H1 (cell line): Measurements from ENCODE around the gene ABHD2. TPM values are rescaled to one million over a fixed set of nuclear protein-coding genes. Genes with fewer than 3 reads are reported as not detected.

Experiments
- CTCF ChIA-PET: fragments of 300-600 bp; sonication (Branson Sonifier 250); formaldehyde crosslinking; loops from one replicate; lab custom pipeline; 2021; ENCODE audit not compliant: partially characterized antibody; lab: Charles Lee
- POLR2A ChIA-PET: fragments of 300-600 bp; sonication (Branson Sonifier 250); formaldehyde crosslinking; loops from one replicate; lab custom pipeline; 2021; ENCODE audit warnings: inconsistent platforms; ENCODE audit not compliant: partially characterized antibody; lab: Charles Lee
- DNase-seq, 2 experiments: peaks; one replicate each; pipeline versions ENCODE4 v3.0.0 to v3.0.0-alpha.2; 2010 to 2022; ENCODE audit warnings: low spot score in 2 of 2, low read depth in 1 of 2, mixed read lengths in 1 of 2
- FAIRE-seq: peaks from 2 replicates; lab custom pipeline; 2011; peaks lifted over from hg19 to GRCh38; lab: Jason Lieb, UNC
- H2AFZ ChIP-seq: 2 replicates; pipeline ENCODE4 v1.8.1; 2012; ENCODE audit warnings: low read length, inconsistent platforms
- H2AK5ac ChIP-seq: 2 replicates; pipeline ENCODE4 v1.6.1; 2013; ENCODE audit warnings: low read depth, low read length
- H2BK120ac ChIP-seq: replicated peaks from 2 replicates; pipeline ENCODE3; 2013; ENCODE audit warnings: low read depth, low read length, inconsistent platforms
- H2BK12ac ChIP-seq: 2 replicates; pipeline ENCODE4 v1.6.1; 2013; ENCODE audit warnings: low read depth, low read length
- H2BK15ac ChIP-seq: 2 replicates; pipeline ENCODE4 v1.6.1; 2013; ENCODE audit warnings: low read length
- H2BK20ac ChIP-seq: 2 replicates; pipeline ENCODE4 v1.6.1; 2013; ENCODE audit warnings: low read length
- H2BK5ac ChIP-seq: 2 replicates; pipeline ENCODE4 v1.6.1; 2013; ENCODE audit warnings: low read depth, low read length
- H3K14ac ChIP-seq: 2 replicates; pipeline ENCODE4 v1.6.1; 2013; ENCODE audit warnings: inconsistent platforms; ENCODE audit not compliant: insufficient read length
- H3K18ac ChIP-seq: 2 replicates; pipeline ENCODE4 v1.6.1; 2013; ENCODE audit warnings: low read length; ENCODE audit errors: extremely low read depth
- H3K23ac ChIP-seq: 2 replicates; pipeline ENCODE4 v1.6.1; 2013; ENCODE audit warnings: inconsistent platforms; ENCODE audit not compliant: insufficient read length
- H3K23me2 ChIP-seq: 2 replicates; pipeline ENCODE4 v1.6.1; 2013; ENCODE audit warnings: low read depth, low read length
- H3K27ac ChIP-seq: 2 replicates; pipeline ENCODE4 v1.6.1; 2011; ENCODE audit warnings: low read depth, low read length, inconsistent platforms
- H3K27me3 ChIP-seq, 4 experiments: replicated peaks in 1 of 4; 1 replicate in 1 of 4; 2 replicates in 3 of 4; pipeline versions ENCODE4 v1.6.1 to v1.8.1; 2011 to 2013; ENCODE audit warnings: low read length in 3 of 4, mild to moderate bottlenecking in 3 of 4, inconsistent platforms in 2 of 4, mixed read lengths in 2 of 4, moderate library complexity in 1 of 4; ENCODE audit not compliant: control insufficient read depth in 3 of 4, insufficient read depth in 3 of 4; ENCODE audit errors: extremely low read depth in 1 of 4
- H3K36me3 ChIP-seq, 4 experiments: 2 replicates each; pipeline versions ENCODE4 v1.6.1 to v1.8.1; 2011 to 2013; ENCODE audit warnings: mild to moderate bottlenecking in 4 of 4, low read length in 3 of 4, moderate library complexity in 2 of 4, control low read depth in 1 of 4, inconsistent platforms in 1 of 4; ENCODE audit not compliant: insufficient read depth in 4 of 4, control insufficient read depth in 2 of 4
- H3K4ac ChIP-seq: replicated peaks from 2 replicates; pipeline ENCODE3; 2013; ENCODE audit warnings: low read length, low read depth, mixed read lengths, inconsistent platforms; ENCODE audit not compliant: insufficient read length
- H3K4me1 ChIP-seq, 4 experiments: replicated peaks in 1 of 4; 1 replicate in 1 of 4; 2 replicates in 3 of 4; pipeline versions ENCODE4 v1.6.1 to v1.8.1; 2011 to 2013; ENCODE audit warnings: low read length in 3 of 4, inconsistent platforms in 2 of 4, mixed read lengths in 1 of 4; ENCODE audit not compliant: insufficient read depth in 4 of 4, control insufficient read depth in 3 of 4
- H3K4me2 ChIP-seq, 2 experiments: 2 replicates each; pipeline versions ENCODE4 v1.6.1 to v1.8.1; 2011 to 2013; ENCODE audit warnings: low read depth in 2 of 2, low read length in 2 of 2, control low read depth in 1 of 2, inconsistent platforms in 1 of 2, mild to moderate bottlenecking in 1 of 2; ENCODE audit not compliant: insufficient read depth in 1 of 2
- H3K4me3 ChIP-seq, 4 experiments: fragments of 200-600, 300-600 bp in 1 of 4; sonication (generic), shearing (Covaris generic), sonication (Bioruptor Twin) in 1 of 4; 2 replicates each; pipeline versions ENCODE4 v1.5.1 to v1.8.1; 2011 to 2016; ENCODE audit warnings: low read length in 4 of 4, low read depth in 3 of 4, control low read depth in 2 of 4, inconsistent platforms in 2 of 4, mild to moderate bottlenecking in 2 of 4, mixed read lengths in 1 of 4, moderate library complexity in 1 of 4; ENCODE audit not compliant: insufficient read depth in 2 of 4; ENCODE audit errors: extremely low read depth in 1 of 4
- H3K56ac ChIP-seq: replicated peaks from 2 replicates; pipeline ENCODE3; 2013; ENCODE audit warnings: low read depth, mild to moderate bottlenecking, mixed read lengths, low read length, inconsistent platforms; ENCODE audit not compliant: insufficient read length
- H3K79me1 ChIP-seq: 2 replicates; pipeline ENCODE4 v1.6.1; 2013; ENCODE audit warnings: low read depth, low read length, control low read depth
- H3K79me2 ChIP-seq, 2 experiments: 2 replicates each; pipeline versions ENCODE4 v1.6.1 to v1.8.1; 2012 to 2013; ENCODE audit warnings: low read length in 2 of 2, mild to moderate bottlenecking in 2 of 2, inconsistent platforms in 1 of 2; ENCODE audit not compliant: insufficient read depth in 2 of 2, control insufficient read depth in 1 of 2
- H3K9ac ChIP-seq, 4 experiments: replicated peaks in 1 of 4; 1 replicate in 1 of 4; 2 replicates in 3 of 4; pipeline versions ENCODE4 v1.6.1 to v1.8.1; 2011 to 2013; ENCODE audit warnings: low read depth in 3 of 4, low read length in 3 of 4, control low read depth in 2 of 4, mild to moderate bottlenecking in 2 of 4, moderate library complexity in 2 of 4, inconsistent platforms in 1 of 4; ENCODE audit errors: extremely low read depth in 1 of 4
- H3K9me3 ChIP-seq, 2 experiments: 2 replicates each; pipeline versions ENCODE4 v1.6.1 to v1.8.1; 2012 to 2013; ENCODE audit warnings: mild to moderate bottlenecking in 2 of 2, moderate library complexity in 2 of 2, control low read depth in 1 of 2, inconsistent platforms in 1 of 2, low read depth in 1 of 2, low read length in 1 of 2, mixed read lengths in 1 of 2; ENCODE audit not compliant: insufficient read depth in 2 of 2
- H4K20me1 ChIP-seq, 2 experiments: replicated peaks in 1 of 2; 2 replicates each; pipeline versions ENCODE3 to v1.8.1; 2011 to 2013; ENCODE audit warnings: inconsistent platforms in 2 of 2, low read length in 2 of 2, mild to moderate bottlenecking in 1 of 2; ENCODE audit not compliant: insufficient read depth in 2 of 2, control insufficient read depth in 1 of 2
- H4K5ac ChIP-seq: 2 replicates; pipeline ENCODE4 v1.6.1; 2013; ENCODE audit warnings: low read length, low read depth, mixed read lengths, inconsistent platforms; ENCODE audit not compliant: insufficient read length
- H4K8ac ChIP-seq: 2 replicates; pipeline ENCODE4 v1.8.0; 2013; ENCODE audit warnings: mild to moderate bottlenecking, moderate library complexity, low read length, inconsistent platforms; ENCODE audit not compliant: insufficient read depth; ENCODE audit errors: extremely low read depth
- H4K91ac ChIP-seq: replicated peaks from 2 replicates; pipeline ENCODE3; 2013; ENCODE audit warnings: low read length, mixed read lengths, inconsistent platforms; ENCODE audit not compliant: insufficient read length
- CBX5 ChIP-seq: fragments of 300-800, 300-1000 bp; sonication (generic); IDR thresholded peaks from 2 replicates; pipeline ENCODE4 v1.7.1; 2016; ENCODE audit warnings: antibody characterized with exemption, low read length, low read depth
- KDM5A ChIP-seq: fragments of 200-600 bp; IDR thresholded peaks from 2 replicates; pipeline ENCODE4 v1.7.1; 2012; ENCODE audit warnings: mild to moderate bottlenecking, low read length, inconsistent platforms, mixed read lengths
- NRF1 ChIP-seq: IDR thresholded peaks from 2 replicates; pipeline ENCODE4 v1.6.1; 2011; ENCODE audit warnings: mild to moderate bottlenecking, low read depth, low read length, improper control_type of control experiment
- PHF8 ChIP-seq: fragments of 200-600 bp; sonication (generic); conservative IDR thresholded peaks from 2 replicates; pipeline ENCODE4 v1.7.1; 2012; ENCODE audit warnings: low read depth, mild to moderate bottlenecking, inconsistent platforms, low read length, moderate library complexity
- RAD21 ChIP-seq, 2 experiments: IDR thresholded peaks in 1 of 2; conservative IDR thresholded peaks in 1 of 2; 2 replicates each; pipeline ENCODE4 v1.6.1; 2011; ENCODE audit warnings: low read depth in 2 of 2, low read length in 2 of 2, improper control_type of control experiment in 1 of 2, inconsistent platforms in 1 of 2, mild to moderate bottlenecking in 1 of 2, moderate library complexity in 1 of 2
- SUZ12 ChIP-seq: fragments of 200-600 bp; sonication (generic); IDR thresholded peaks from 2 replicates; pipeline ENCODE4 v1.6.1; 2012; ENCODE audit warnings: mild to moderate bottlenecking, inconsistent platforms, low read length, moderate library complexity, mixed read lengths
- TCF12 ChIP-seq: IDR thresholded peaks from 2 replicates; pipeline ENCODE4 v1.6.1; 2011; ENCODE audit warnings: low read depth, mild to moderate bottlenecking, low read length
- WGBS, 2 experiments: shearing (Covaris generic) in 1 of 2; methylation state at CpG; one replicate each; pipeline versions ENCODE4 v1.1.6 to v1.1.7; 2013 to 2015; ENCODE audit warnings: low lambda C conversion rate in 2 of 2, mixed read lengths in 2 of 2, inconsistent platforms in 1 of 2, low coverage in 1 of 2, missing lambda C conversion rate in 1 of 2; ENCODE audit not compliant: insufficient replicate concordance in 2 of 2, insufficient coverage in 1 of 2, insufficient read length in 1 of 2; ENCODE audit errors: extremely low coverage in 1 of 2, missing lambda C conversion rate in 1 of 2; 5-methylcytosine and 5-hydroxymethylcytosine counted together
- polyA plus RNA-seq, 7 experiments: library from polyadenylated mRNA; depleted of rRNA in 3 of 7; stranded (reverse) in 5 of 7; unstranded in 2 of 7; fragments of >200 nt in 5 of 7; fragments of 200-250 nt in 2 of 7; gene quantifications; 1 replicate in 5 of 7; 2 replicates in 1 of 7; 4 replicates in 1 of 7; pipeline versions ENCODE4 v1.2.1 to v1.2.3, GENCODE V29; 2011 to 2013; ENCODE audit warnings: missing spikeins in 2 of 7, mixed read lengths in 2 of 7
- total RNA-seq: library from RNA; stranded (reverse); fragmentation: NEBNext Ultra II Directional; extraction: Animal tissue kit (Norgen Biotek cat#: 25700); gene quantifications from 2 replicates; pipeline ENCODE4 v1.2.1, GENCODE V29; 2021
- TF ChIP-seq, protein P1 (sequence below): IDR thresholded peaks from 2 replicates; pipeline ENCODE4 v1.6.1; 2011; ENCODE audit warnings: low read length, improper control_type of control experiment

Gene ABHD2
- total and polyA plus RNA-seq, 2 of the 8 experiments (the other 6 are each of a cell fraction or from before 2014, with no cell fraction given): 9.1 to 23.7 TPM

GRCh38 chr15:89139613-89140499, 51.6 kb downstream of the ABHD2 start:
- no peaks in the 10 kb centered on the region for H3K79me2 ChIP-seq
- H3K14ac ChIP-seq: no peak overlapping the region
- no peaks in the 10 kb centered on the region for H3K9me3 ChIP-seq
- CTCF ChIA-PET: interaction anchor here (0.6 to 5.2 kb wide), 13 partner anchors 11 to 391 kb away, joined by 3 to 41 read pairs (median 6); no protein-coding TSS in a partner anchor
- H4K5ac ChIP-seq: no peak overlapping the region
- H3K79me1 ChIP-seq: no peaks in the 10 kb centered on the region; the same call in 1 of the 2 replicates
- H4K91ac ChIP-seq: no peak overlapping the region
- POLR2A ChIA-PET: interaction anchor here (1.0 kb wide), 1 partner anchor 25 kb away, joined by 3 read pairs; no protein-coding TSS in a partner anchor
- H2AK5ac ChIP-seq: no peak overlapping the region
- no peak overlapping the region for H2BK12ac ChIP-seq
- 0 out of 2 replicates have a peak overlapping the region, but pooled peaks have one; percentile 8 for H3K27ac ChIP-seq
- H3K4me1 ChIP-seq: no peaks in the 10 kb centered on the region; a peak in 1 of 7 replicates
- no peak overlapping the region for H2BK5ac ChIP-seq
- H4K20me1 ChIP-seq: no peaks in the 10 kb centered on the region
- H2BK20ac ChIP-seq: no peak overlapping the region
- H3K4ac ChIP-seq: no peak overlapping the region
- H3K4me2 ChIP-seq: no peak overlapping the region
- no peak overlapping the region for H3K9ac ChIP-seq
- no peak overlapping the region for H2AFZ ChIP-seq
- H3K18ac ChIP-seq: no peak overlapping the region; the same call in 1 of the 2 replicates
- no peak overlapping the region for H2BK120ac ChIP-seq
- no peak for DNase-seq
- WGBS, 2 experiments: 87% methylated on average over 8 of the region's 8 CpGs; no CpG with 5 or more reads in 1 of the 2 experiments
- no peak overlapping the region for H3K4me3 ChIP-seq
- H3K56ac ChIP-seq: no peak overlapping the region
- H3K23ac ChIP-seq: no peak overlapping the region
- H3K23me2 ChIP-seq: no peaks in the 10 kb centered on the region
- no peak overlapping the region for H2BK15ac ChIP-seq
- no peak for FAIRE-seq
- H3K27me3 ChIP-seq: no peaks in the 10 kb centered on the region
- H4K8ac ChIP-seq: no peak overlapping the region; the same call in 1 of the 2 replicates
- no peaks in the 10 kb centered on the region for H3K36me3 ChIP-seq
- no peak for TF ChIP-seq PHF8
- TF ChIP-seq CBX5: no peak
- TF ChIP-seq, protein P1, sequence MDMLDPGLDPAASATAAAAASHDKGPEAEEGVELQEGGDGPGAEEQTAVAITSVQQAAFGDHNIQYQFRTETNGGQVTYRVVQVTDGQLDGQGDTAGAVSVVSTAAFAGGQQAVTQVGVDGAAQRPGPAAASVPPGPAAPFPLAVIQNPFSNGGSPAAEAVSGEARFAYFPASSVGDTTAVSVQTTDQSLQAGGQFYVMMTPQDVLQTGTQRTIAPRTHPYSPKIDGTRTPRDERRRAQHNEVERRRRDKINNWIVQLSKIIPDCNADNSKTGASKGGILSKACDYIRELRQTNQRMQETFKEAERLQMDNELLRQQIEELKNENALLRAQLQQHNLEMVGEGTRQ: no peak
- no peak for TF ChIP-seq SUZ12
- no peak for TF ChIP-seq TCF12
- TF ChIP-seq KDM5A: no peak
- TF ChIP-seq RAD21 (IDR thresholded peaks at IDR 0.05 in 1 of 2, conservative IDR thresholded peaks at IDR 0.05 in 1 of 2; ENCODE audit: low read depth in 2 of 2, low read length in 2 of 2): peak; percentile 28 to 41; a peak in 3 of 4 replicates
- no peak for TF ChIP-seq NRF1
